Fibroblast of pulmonary artery (primary cell): Measurements from ENCODE around the gene TSEN2.
A peak's percentile ranks its signal among the peaks of the same experiment; 100 is the strongest.
"Not testable (repeated sequence)": the region's sequence is repeated elsewhere in the genome, so short reads cannot be mapped to it uniquely, and the experiment has no call there.

ENCODE experiments used
- DNase-seq: peaks from one replicate; pipeline ENCODE4 v3.0.0-alpha.2; 2010; ENCODE audit warnings: low read depth
- H3K4me3 ChIP-seq: replicated peaks from 2 replicates; pipeline ENCODE4 v1.5.1; 2011; ENCODE audit warnings: low read depth, mild to moderate bottlenecking, control low read depth, low read length, moderate library complexity
- CTCF ChIP-seq: IDR thresholded peaks from 2 replicates; pipeline ENCODE4 v1.5.1; 2011; ENCODE audit warnings: mild to moderate bottlenecking, control low read depth, low read length, inconsistent platforms; ENCODE audit errors: missing control alignments

The TSEN2 gene

DNA sequence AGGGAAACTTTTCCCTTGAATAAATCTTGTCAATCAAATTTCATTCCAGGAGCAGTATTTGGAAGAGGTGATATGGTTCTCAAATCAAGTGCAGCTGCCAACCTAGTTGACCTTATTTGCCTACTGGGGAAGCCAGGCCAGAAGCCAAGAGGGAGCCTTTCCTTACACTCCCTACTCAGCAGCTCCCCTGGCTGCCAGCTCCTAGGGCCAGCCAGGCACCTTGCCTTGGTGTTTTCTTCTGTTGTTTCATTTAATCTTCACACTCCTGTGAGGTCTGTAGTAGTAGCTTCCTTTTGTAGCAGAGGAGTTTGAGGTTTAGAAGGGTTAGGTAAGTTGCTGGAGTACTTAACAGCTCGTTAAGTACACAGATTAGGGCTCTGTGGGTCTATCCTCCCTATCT lies 38.4 kb downstream of the TSEN2 start:
- TF ChIP-seq CTCF, result no peak
- no peak overlapping the region for H3K4me3 ChIP-seq
- DNase-seq, result no peak

DNA sequence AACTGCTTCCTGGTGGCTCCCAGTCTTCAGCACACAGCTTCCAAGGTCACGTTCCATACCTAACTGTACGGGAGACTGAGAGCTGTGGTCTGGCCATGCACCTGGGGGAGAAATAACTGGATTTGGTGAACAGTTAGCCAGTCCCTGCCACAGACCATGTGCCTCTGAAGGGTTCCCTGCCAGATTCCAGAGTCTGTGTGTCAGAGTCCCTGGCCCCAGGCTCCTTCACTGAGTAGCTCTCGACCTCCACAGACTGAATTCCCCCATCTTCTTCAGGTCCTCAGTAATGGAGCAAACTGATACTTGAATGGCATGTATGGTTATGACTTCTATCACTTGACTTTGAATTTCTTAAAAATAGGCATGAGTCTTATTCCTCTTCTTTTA lies 43.5 kb downstream of the TSEN2 start:
- no peak overlapping the region for H3K4me3 ChIP-seq
- TF ChIP-seq CTCF, result no peak
- no peak for DNase-seq

GRCh38 chr3:12532182-12532581 lies 47.9 kb downstream of the TSEN2 start:
- TF ChIP-seq CTCF, result no peak
- H3K4me3 ChIP-seq, result no peak overlapping the region
- no peak for DNase-seq

GRCh38 chr3:12536423-12536822 lies 52.1 kb downstream of the TSEN2 start:
- DNase-seq, result peak; percentile 43
- TF ChIP-seq CTCF, result peak; percentile 38
- no peak overlapping the region for H3K4me3 ChIP-seq

DNA sequence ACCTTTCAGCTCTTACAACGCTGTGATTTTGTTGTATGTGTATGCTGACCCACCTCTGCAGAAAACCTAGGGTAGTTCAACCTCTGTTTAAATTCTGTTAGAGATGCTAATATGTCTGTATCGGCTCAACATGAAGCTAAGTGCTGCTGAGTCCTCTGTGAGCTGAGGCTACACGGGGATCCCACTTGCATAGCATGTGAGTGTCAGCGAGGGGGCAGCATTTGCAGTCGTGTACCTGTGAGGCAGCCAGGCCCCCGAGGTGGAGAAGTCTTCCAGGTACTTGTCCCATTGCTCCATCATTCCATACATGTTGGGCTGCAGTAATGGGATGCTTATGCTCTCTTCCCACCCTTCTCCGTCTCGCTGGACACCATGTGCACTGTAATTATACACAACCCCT lies 57.3 kb downstream of the TSEN2 start:
- TF ChIP-seq CTCF, result peak; percentile 23
- H3K4me3 ChIP-seq, result no peak overlapping the region
- peak; percentile 10 for DNase-seq

DNA sequence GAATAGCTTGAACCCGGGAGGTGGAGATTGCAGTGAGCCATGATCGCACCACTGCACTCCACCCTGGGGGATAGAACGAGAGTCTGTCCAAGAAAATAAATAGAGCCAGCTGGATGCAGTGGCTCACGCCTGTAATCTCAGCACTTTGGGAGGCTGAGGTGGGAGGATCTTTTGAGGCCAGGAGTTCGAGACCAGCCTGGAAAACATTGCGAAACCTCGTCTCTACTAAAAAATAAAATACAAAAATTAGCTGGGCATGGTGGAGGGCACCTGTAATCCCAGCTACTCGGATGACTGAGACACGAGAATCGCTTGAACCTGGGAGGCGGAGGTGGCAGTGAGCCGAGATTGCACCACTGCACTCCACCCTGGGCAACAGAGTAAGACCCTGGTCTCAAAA lies 59.2 kb downstream of the TSEN2 start:
- not testable (repeated sequence) for DNase-seq, H3K4me3 ChIP-seq

DNA sequence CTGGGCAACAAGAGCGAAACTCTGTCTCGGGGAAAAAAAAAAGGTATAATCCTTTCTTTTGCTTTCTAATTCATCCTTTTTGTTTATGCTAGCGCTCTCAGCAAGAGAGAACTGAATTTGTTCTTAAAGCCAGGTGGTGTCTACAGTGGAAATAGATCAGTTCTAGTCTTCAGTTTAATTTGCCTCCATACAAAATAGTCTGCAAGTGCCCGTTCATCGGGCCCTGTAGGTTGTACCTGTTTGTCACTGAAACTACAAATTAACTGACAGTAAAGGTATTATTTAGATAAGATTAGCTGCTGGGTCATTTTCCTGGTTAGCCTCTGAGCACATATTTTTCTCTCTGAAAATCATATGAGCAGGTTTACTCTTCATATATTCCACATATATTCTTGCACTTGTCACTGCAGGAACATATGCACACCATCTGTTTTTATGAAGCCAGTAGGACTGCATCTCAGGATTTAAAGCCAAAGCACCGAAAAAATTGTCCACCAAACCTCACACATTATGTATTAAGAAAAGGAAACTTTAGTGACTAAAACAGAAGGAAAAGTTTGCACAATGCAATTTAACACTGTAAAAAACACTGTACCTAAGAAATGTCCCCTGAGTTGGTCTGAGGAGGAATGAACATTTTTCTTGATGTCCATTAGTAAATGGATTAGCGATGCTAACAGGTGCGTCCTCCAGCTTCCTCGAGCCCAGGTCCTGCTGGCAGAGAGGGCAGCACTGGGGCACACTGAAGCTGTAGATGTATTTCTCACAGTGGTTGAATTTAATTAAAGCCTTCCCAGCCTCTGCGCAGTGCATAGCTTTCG lies 60.6 kb downstream of the TSEN2 start:
- H3K4me3 ChIP-seq, result no peak overlapping the region
- no peak for DNase-seq
- TF ChIP-seq CTCF, result no peak
